Measurements from ENCODE around the gene LRMDA.

LRMDA gene

DNA sequence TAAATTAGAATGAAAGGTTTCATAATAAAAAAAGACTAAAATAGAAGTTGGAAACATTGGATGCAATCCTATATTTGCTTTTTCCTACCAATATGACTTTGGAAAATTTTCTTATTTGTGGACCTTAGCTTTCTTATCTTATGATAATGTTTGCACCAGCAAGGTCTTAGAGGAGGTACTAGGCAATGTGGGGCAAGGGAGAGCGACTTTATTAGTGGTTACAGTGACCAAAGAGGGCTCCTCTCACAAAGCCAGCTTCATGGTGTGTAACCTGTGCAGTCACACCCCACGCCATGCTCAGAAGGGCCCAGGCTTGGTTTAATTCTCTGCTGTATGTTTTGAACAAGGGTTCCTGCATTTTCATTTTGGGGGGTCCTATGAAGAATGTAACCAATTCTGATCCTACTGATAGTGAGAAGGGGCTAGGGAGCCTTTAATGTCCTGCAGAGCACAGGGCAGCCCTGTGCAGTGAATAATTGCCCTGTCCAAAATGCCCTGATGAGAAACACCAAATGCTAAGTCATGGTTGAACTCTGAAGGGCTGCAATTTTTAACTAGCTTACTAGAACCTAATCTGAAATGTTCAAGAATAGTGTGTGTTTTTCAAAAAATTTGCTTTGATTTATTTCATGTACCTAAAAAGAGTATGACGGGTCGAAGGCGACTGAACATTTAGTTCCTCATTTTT, 1047.8 kb downstream of the LRMDA start:
- no peak overlapping the region for H3K27ac ChIP-seq (ENCODE audit: low read length)

DNA sequence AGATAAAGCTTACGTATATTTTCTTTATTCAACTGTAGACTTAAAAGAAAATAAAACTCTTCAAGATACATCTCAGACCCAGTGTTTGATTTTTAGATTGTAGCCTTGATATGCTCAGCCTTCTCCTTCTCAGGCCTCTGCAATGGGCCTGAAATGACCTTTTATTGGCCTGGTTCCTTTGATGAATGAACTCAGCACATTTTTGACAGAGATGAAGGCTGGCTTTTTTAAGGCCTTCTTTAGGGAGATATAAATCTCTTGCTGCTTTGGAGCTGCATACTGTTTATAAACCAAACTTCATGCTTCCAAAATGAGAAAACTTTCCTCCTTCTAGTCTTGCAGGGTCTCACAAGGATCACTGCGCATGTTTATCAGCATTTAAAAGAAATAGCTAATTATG, 1049.8 kb downstream of the LRMDA start:
- Histone ChIP-seq H3K27me3 (ENCODE audit: insufficient read depth, low read length, poor library complexity) (no peaks in the 10 kb centered on the region), H3K79me2 (ENCODE audit: insufficient read depth, low read length) (no peaks in the 10 kb centered on the region), H3K9ac (ENCODE audit: low read depth, low read length) (no peak overlapping the region), H3K4me1 (ENCODE audit: insufficient read depth, low read length) (no peaks in the 10 kb centered on the region), H3K9me3 (ENCODE audit: insufficient read depth, low read length, severe bottlenecking) (no peaks in the 10 kb centered on the region), H2AFZ (ENCODE audit: low read depth, low read length) (no peak overlapping the region), H3K36me3 (ENCODE audit: insufficient read depth, low read length) (no peaks in the 10 kb centered on the region), H3K4me2 (ENCODE audit: insufficient read depth, low read length) (no peak overlapping the region), H3K4me3 (ENCODE audit: low read depth in 1 of 2, low read length in 2 of 2) (no peak overlapping the region), H3K27ac (ENCODE audit: low read length) (no peak overlapping the region), H4K20me1 (ENCODE audit: insufficient read depth, low read length) (no peaks in the 10 kb centered on the region)
- DNase-seq: no peak
- ATAC-seq (ENCODE audit: insufficient read depth, low read depth): no peak
- TF ChIP-seq, protein P1, sequence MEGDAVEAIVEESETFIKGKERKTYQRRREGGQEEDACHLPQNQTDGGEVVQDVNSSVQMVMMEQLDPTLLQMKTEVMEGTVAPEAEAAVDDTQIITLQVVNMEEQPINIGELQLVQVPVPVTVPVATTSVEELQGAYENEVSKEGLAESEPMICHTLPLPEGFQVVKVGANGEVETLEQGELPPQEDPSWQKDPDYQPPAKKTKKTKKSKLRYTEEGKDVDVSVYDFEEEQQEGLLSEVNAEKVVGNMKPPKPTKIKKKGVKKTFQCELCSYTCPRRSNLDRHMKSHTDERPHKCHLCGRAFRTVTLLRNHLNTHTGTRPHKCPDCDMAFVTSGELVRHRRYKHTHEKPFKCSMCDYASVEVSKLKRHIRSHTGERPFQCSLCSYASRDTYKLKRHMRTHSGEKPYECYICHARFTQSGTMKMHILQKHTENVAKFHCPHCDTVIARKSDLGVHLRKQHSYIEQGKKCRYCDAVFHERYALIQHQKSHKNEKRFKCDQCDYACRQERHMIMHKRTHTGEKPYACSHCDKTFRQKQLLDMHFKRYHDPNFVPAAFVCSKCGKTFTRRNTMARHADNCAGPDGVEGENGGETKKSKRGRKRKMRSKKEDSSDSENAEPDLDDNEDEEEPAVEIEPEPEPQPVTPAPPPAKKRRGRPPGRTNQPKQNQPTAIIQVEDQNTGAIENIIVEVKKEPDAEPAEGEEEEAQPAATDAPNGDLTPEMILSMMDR (IDR thresholded peaks at IDR 0.05; ENCODE audit: borderline replicate concordance, extremely low read depth, low read length, poor library complexity, severe bottlenecking): no peak
- no peak for TF ChIP-seq EZH2 (IDR thresholded peaks at IDR 0.05; ENCODE audit: borderline replicate concordance, low read depth, low read length, severe bottlenecking)

More for the DNA sequence above, 1047.8 kb downstream of the LRMDA start:
- Histone ChIP-seq H3K27me3 (ENCODE audit: insufficient read depth, low read length, poor library complexity) (no peaks in the 10 kb centered on the region), H3K9ac (ENCODE audit: low read depth, low read length) (no peak overlapping the region), H3K4me3 (ENCODE audit: low read depth in 1 of 2, low read length in 2 of 2) (no peak overlapping the region), H3K4me2 (ENCODE audit: insufficient read depth, low read length) (no peak overlapping the region), H2AFZ (ENCODE audit: low read depth, low read length) (no peak overlapping the region), H3K9me3 (ENCODE audit: insufficient read depth, low read length, severe bottlenecking) (no peaks in the 10 kb centered on the region), H3K79me2 (ENCODE audit: insufficient read depth, low read length) (no peaks in the 10 kb centered on the region), H3K36me3 (ENCODE audit: insufficient read depth, low read length) (no peaks in the 10 kb centered on the region), H3K4me1 (ENCODE audit: insufficient read depth, low read length) (no peaks in the 10 kb centered on the region), H4K20me1 (ENCODE audit: insufficient read depth, low read length) (no peaks in the 10 kb centered on the region)
- DNase-seq: no peak
- TF ChIP-seq, protein P1 (IDR thresholded peaks at IDR 0.05; ENCODE audit: borderline replicate concordance, extremely low read depth, low read length, poor library complexity, severe bottlenecking): no peak
- no peak for TF ChIP-seq EZH2 (IDR thresholded peaks at IDR 0.05; ENCODE audit: borderline replicate concordance, low read depth, low read length, severe bottlenecking)
- ATAC-seq (ENCODE audit: insufficient read depth, low read depth): no peak

DNA sequence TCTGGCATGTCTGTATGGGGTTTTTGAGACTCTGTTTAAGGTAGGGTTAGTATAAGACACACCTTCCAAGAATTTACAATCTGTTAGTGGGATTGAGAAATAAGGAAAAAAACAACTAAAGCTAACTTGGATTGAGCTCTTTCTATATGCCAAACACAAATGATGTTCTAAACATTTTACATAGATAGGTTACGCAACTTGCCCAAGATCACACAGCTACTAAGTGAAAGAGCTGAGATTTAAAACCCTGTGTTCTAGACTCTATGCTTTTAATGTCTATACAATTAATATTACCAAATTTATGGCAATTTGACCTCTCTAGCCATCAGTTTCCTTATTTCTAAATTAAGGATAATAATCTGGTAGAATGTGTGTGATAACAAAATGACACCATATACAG, 1056.2 kb downstream of the LRMDA start:
- ATAC-seq (ENCODE audit: insufficient read depth, low read depth) (no peak), DNase-seq (no peak)
- Histone ChIP-seq H3K27me3 (ENCODE audit: insufficient read depth, low read length, poor library complexity) (no peaks in the 10 kb centered on the region), H3K36me3 (ENCODE audit: insufficient read depth, low read length) (no peaks in the 10 kb centered on the region), H3K9ac (ENCODE audit: low read depth, low read length) (no peak overlapping the region), H3K9me3 (ENCODE audit: insufficient read depth, low read length, severe bottlenecking) (no peaks in the 10 kb centered on the region), H3K79me2 (ENCODE audit: insufficient read depth, low read length) (no peaks in the 10 kb centered on the region), H3K4me2 (ENCODE audit: insufficient read depth, low read length) (no peak overlapping the region), H4K20me1 (ENCODE audit: insufficient read depth, low read length) (no peaks in the 10 kb centered on the region), H3K27ac (ENCODE audit: low read length) (no peak overlapping the region), H2AFZ (ENCODE audit: low read depth, low read length) (no peak overlapping the region), H3K4me1 (ENCODE audit: insufficient read depth, low read length) (no peaks in the 10 kb centered on the region), H3K4me3 (ENCODE audit: low read depth in 1 of 2, low read length in 2 of 2) (no peak overlapping the region)
- TF ChIP-seq EZH2 (IDR thresholded peaks at IDR 0.05; ENCODE audit: borderline replicate concordance, low read depth, low read length, severe bottlenecking): no peak
- TF ChIP-seq, protein P1 (IDR thresholded peaks at IDR 0.05; ENCODE audit: borderline replicate concordance, extremely low read depth, low read length, poor library complexity, severe bottlenecking): no peak

Data from DND-41 (cell line).